HG02763 (cell line): ENCODE data around the gene PVR.
"Not testable (repeated sequence)": the region's sequence is repeated elsewhere in the genome, so short reads cannot be mapped to it uniquely, and the experiment has no call there.

Experiments used
- ATAC-seq: cut with Tn5 transposase; IDR thresholded peaks from one replicate; pipeline ENCODE4 v1.9.1; 2021; ENCODE audit warnings: mild to moderate bottlenecking, moderate library complexity; ENCODE audit not compliant: unreplicated experiment

PVR gene, protein sequence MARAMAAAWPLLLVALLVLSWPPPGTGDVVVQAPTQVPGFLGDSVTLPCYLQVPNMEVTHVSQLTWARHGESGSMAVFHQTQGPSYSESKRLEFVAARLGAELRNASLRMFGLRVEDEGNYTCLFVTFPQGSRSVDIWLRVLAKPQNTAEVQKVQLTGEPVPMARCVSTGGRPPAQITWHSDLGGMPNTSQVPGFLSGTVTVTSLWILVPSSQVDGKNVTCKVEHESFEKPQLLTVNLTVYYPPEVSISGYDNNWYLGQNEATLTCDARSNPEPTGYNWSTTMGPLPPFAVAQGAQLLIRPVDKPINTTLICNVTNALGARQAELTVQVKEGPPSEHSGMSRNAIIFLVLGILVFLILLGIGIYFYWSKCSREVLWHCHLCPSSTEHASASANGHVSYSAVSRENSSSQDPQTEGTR

GRCh38 chr19:44643605-44644401, at the start of gene PVR:
Gene PVR, plus strand, starts transcription at chr19:44643910. Its CDS starts 187 bp downstream, at chr19:44644097.
- no peak for ATAC-seq

DNA sequence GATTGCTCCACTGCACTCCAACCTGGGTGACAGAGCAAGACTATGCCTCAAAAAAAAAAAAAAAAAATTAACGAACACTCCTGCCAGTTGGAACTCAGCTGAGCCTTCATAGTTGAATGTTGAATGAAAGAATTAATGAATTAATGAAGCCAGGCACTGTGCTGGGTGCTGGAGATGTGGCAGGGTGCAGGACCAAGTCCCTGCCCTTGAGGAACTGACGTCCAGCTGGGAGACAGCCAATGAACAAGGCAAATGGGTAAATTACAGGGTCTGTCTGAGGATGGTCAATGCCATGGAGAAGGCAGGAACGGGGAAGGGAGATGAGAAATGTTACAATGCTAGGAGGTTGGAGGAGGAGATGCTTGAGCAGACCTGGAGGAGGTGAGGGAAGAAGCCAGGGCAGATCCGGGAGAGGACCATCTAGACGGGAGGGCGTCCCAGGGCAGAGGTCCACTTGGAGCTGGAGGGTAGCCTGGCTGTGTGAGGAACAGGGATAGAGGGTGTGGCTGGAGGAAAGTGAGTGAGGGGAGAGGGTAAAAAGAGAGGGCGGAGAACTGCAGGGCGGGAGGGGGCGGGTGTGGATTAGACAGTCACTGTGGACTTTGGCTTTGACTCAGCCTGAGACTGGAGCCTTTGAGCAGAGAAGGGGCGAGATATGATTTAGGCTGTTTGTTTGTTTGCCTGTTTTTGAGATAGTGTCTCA, 47.1 kb upstream of the PVR start:
- ATAC-seq = no peak

- no peak for ATAC-seq
Measured at GRCh38 chr19:44597131-44597491, 46.6 kb upstream of the PVR start.

DNA sequence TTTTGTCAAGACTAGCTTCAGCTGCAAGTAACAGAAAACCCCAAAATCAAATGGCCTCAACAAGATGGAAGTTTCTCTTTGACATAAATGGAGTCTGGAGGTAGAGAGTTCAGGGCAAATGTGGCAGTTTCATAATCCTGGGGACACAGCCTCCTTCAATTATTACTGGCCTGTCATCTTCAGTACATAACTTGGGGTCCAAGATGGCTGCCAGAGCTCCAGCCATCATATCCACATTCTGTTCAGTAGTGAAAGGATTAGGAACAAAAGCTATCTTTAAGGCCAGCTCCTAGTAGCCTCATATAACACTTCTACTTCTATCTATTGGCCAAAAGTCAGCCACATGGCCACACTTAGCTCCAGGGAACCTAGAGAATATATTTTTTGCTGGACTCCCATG, 45.4 kb upstream of the PVR start:
- no peak for ATAC-seq

GRCh38 chr19:44598880-44599279, 44.8 kb upstream of the PVR start:
- no peak for ATAC-seq

DNA sequence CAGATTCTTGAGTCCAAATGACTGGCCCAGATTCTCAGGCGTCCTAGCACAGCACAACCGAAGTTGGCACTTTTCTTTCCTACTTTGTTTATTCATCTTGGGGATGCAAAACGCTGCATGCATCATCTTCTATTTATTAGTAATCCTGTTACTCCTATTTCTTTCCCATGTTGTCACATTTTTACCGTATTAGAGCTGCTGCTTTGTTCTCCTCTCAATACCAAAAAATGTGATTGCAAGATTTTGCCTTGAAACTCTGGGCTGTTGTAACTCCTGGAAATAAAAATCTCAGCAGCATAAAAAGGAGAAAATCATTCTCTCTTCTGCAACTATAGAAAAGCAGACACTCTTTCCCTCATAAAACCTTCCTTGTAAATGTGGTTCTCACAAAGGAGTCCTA, 43.2 kb upstream of the PVR start:
- no peak for ATAC-seq

GRCh38 chr19:44602081-44602480, 41.6 kb upstream of the PVR start:
- no peak for ATAC-seq

- no peak for ATAC-seq
Measured at GRCh38 chr19:44603201-44603945, 40.3 kb upstream of the PVR start.

- no peak for ATAC-seq
Measured at GRCh38 chr19:44604241-44604640, 39.5 kb upstream of the PVR start.

DNA sequence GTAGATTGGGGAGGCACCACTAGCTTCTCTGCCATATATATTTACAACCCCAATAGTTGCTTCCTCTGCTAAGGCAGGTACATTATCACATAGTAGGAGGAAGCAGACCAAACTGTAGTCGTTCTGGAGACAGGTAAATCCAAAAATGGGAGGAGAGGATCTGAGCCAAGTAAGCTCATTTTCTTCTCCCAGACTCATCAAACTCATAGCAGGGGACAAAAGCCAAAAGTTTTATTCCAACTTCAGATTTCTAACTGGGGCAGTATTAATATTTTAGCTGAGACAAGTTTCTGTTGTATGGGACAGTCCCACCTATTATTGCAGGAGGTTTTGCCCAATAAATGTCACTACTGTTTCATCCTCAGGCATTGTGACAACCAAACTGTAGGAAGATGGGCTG, 38.2 kb upstream of the PVR start:
- no peak for ATAC-seq

- no peak for ATAC-seq
Measured at GRCh38 chr19:44607049-44607448, 36.7 kb upstream of the PVR start.

DNA sequence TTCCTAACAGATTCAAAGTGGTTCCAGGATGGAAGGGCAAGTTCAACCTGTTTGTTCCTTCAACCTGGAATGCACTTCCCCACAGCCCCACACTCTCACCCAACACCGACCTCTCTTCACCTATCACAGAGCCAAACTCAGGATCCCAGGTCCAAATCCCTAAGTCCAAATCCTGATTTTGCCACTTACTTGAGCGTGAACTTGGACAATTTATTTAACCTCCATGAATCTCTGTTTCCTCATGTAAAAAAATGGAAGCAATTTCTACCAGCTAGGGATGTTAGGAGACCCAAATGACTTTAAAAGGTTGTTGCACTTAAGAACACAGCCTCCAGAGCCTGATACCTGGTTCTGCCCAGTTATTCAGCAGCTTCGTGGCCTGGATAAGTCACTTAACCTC, 35.8 kb upstream of the PVR start:
- no peak for ATAC-seq

- ATAC-seq = no peak
Measured at GRCh38 chr19:44608391-44608821, 35.3 kb upstream of the PVR start.

GRCh38 chr19:44609219-44609618, 34.5 kb upstream of the PVR start:
- ATAC-seq = no peak

- not testable (repeated sequence) for ATAC-seq
Measured at GRCh38 chr19:44610497-44610896, 33.2 kb upstream of the PVR start.

DNA sequence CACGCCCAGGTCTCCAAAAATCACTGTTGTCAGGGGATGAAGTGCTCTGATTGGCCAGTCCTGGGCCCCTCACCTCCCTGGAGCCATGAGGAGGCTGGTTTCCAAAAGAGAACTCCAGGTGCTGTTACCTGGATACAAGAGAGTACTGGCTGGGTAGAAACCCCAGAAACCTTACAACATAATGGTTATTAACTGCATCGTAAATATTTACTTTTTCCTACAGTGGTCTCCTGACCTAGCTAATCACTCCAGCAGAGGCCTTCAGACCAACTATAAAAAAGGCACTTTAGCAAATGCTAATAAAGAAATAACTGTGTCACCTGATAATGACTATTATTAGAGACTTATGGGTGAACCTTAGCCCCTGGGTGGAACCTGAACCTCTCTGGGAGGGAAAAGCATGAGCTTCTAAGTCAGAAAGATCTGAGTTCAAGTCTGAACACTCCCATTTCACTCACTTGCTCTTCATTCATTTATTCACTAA, 31.9 kb upstream of the PVR start:
- ATAC-seq = no peak

- no peak for ATAC-seq
Measured at GRCh38 chr19:44613295-44614178, 30.2 kb upstream of the PVR start, which contains the start of gene IGSF23. Gene IGSF23, plus strand, starts transcription at chr19:44613563. Its CDS starts 83 bp downstream, at chr19:44613646.

DNA sequence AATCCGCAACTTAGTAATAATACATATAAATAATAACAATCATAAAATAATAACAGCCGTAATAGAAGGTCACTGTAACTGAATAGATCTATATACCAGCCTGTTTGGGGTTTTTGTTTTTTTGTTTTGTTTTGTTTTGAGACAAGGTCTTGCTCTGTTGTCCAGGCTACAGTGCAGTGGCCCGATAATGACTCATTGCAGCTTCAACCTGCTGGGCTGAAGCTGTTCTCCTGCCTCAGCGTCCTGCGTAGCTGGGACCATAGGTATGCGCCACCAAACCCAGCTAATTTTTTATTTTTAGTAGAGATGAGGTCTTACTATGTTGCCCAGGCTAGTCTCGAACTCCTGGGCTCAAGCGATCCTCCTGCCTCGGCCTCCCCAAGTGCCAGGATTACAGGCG, 29.4 kb upstream of the PVR start:
- ATAC-seq = no peak

DNA sequence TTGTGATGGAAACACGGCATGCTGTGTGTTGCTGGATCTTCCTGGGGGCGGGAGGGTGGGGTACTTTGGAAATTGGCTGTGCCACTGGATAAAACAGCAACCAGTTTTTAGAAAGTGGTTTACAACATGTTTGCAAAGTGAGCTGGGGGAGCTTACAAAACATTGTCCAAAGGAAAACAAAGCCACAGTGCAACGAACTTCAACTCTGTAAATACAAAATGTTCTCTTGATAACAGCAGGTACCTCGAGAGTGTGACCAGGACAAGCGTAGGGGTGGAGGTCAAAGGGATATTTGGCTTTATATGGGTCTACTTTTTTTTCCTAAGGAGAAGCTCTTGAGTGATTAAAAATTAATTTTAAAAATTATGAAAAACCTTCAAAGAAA, 27.9 kb upstream of the PVR start:
- no peak for ATAC-seq
